CD4-positive, alpha-beta T cell treated with Interleukin-15 for 1 hour (primary cell): Measurements from ENCODE around the gene TCF7.

Experiments
- DNase-seq: peaks from one replicate; pipeline ENCODE4 v3.0.0-alpha.2; 2020

Gene TCF7

GRCh38 chr5:134188092-134188491, 73.6 kb downstream of the TCF7 start:
- no peak for DNase-seq

GRCh38 chr5:134189031-134189430, 74.5 kb downstream of the TCF7 start:
- no peak for DNase-seq

GRCh38 chr5:134195666-134196065, 81.2 kb downstream of the TCF7 start:
- DNase-seq = no peak
